ENCODE results near the gene SCEL.

DNA sequence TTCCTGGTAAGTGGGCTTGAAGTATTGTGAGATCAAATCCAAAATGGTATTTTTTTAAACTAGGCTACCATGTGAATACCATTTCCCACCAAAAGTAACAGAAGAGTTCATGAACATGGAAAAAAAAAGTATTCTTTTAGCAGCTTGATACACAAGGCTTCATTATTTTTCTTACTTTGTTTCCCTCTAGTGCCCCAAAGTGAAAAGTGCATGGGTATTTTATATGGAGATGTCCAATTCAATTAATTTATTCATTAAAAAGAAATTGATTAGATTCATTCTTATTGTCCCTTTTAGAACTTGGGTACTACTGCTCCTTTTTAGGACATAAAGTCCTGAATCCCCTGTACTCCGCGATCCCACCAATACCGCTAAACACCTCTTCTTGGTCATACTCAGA, 28.6 kb upstream of the SCEL start:
- TF ChIP-seq, protein P1, sequence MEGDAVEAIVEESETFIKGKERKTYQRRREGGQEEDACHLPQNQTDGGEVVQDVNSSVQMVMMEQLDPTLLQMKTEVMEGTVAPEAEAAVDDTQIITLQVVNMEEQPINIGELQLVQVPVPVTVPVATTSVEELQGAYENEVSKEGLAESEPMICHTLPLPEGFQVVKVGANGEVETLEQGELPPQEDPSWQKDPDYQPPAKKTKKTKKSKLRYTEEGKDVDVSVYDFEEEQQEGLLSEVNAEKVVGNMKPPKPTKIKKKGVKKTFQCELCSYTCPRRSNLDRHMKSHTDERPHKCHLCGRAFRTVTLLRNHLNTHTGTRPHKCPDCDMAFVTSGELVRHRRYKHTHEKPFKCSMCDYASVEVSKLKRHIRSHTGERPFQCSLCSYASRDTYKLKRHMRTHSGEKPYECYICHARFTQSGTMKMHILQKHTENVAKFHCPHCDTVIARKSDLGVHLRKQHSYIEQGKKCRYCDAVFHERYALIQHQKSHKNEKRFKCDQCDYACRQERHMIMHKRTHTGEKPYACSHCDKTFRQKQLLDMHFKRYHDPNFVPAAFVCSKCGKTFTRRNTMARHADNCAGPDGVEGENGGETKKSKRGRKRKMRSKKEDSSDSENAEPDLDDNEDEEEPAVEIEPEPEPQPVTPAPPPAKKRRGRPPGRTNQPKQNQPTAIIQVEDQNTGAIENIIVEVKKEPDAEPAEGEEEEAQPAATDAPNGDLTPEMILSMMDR (conservative IDR thresholded peaks at IDR 0.05; ENCODE audit: low read depth, low read length) = 0 out of 2 replicates have a peak, but pooled peaks have one; percentile 19
- TF ChIP-seq RCOR1 (IDR thresholded peaks at IDR 0.05; ENCODE audit: insufficient replicate concordance, low read length) (no peak), CEBPB (IDR thresholded peaks at IDR 0.05; ENCODE audit: low read depth, low read length) (no peak), POLR2A (IDR thresholded peaks at IDR 0.05; ENCODE audit: low read depth, low read length) (no peak), MXI1 (IDR thresholded peaks at IDR 0.05; ENCODE audit: borderline replicate concordance, low read depth, low read length) (no peak)
- TF ChIP-seq, protein P2, sequence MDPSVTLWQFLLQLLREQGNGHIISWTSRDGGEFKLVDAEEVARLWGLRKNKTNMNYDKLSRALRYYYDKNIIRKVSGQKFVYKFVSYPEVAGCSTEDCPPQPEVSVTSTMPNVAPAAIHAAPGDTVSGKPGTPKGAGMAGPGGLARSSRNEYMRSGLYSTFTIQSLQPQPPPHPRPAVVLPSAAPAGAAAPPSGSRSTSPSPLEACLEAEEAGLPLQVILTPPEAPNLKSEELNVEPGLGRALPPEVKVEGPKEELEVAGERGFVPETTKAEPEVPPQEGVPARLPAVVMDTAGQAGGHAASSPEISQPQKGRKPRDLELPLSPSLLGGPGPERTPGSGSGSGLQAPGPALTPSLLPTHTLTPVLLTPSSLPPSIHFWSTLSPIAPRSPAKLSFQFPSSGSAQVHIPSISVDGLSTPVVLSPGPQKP (IDR thresholded peaks at IDR 0.05; ENCODE audit: borderline replicate concordance, low read depth, low read length) = no peak

All from IMR-90 (cell line).